ENCODE data around the gene NDUFAF8.

Gene NDUFAF8

GRCh38 chr17:81290230-81290629 lies 51.1 kb downstream of the NDUFAF8 start:
- H3K27me3 Mint-ChIP-seq = no peaks in the 10 kb centered on the region
- no peaks in the 10 kb centered on the region for H3K9me3 Mint-ChIP-seq
- no peak for ATAC-seq
- no peak overlapping the region for H3K4me3 Mint-ChIP-seq
- H3K4me1 Mint-ChIP-seq = peaks cover 56% of the 10 kb centered on the region
- peaks cover 37% of the 10 kb centered on the region for H3K36me3 Mint-ChIP-seq
- H3K27ac Mint-ChIP-seq = no peak overlapping the region

Data from stimulated activated memory B cell treated with anti-CD40 and anti-IgM and Interleukin-4, amounts not matched to agents 10 μg/mL and 1 μg/mL and 100 μg/mL, for 72 hours (primary cell).